GM10266 (cell line): Measurements from ENCODE around the gene TBRG4.

Experiments used
- DNase-seq: peaks from one replicate; pipeline ENCODE4 v3.0.0; 2012; ENCODE audit errors: extremely low spot score
- TF ChIP-seq, protein P1 (sequence below): IDR thresholded peaks from 2 replicates; pipeline ENCODE4 v1.5.1; 2012; ENCODE audit warnings: mild to moderate bottlenecking, low read depth; ENCODE audit not compliant: control insufficient read depth, insufficient read depth; ENCODE audit errors: missing control alignments

TBRG4 gene

DNA sequence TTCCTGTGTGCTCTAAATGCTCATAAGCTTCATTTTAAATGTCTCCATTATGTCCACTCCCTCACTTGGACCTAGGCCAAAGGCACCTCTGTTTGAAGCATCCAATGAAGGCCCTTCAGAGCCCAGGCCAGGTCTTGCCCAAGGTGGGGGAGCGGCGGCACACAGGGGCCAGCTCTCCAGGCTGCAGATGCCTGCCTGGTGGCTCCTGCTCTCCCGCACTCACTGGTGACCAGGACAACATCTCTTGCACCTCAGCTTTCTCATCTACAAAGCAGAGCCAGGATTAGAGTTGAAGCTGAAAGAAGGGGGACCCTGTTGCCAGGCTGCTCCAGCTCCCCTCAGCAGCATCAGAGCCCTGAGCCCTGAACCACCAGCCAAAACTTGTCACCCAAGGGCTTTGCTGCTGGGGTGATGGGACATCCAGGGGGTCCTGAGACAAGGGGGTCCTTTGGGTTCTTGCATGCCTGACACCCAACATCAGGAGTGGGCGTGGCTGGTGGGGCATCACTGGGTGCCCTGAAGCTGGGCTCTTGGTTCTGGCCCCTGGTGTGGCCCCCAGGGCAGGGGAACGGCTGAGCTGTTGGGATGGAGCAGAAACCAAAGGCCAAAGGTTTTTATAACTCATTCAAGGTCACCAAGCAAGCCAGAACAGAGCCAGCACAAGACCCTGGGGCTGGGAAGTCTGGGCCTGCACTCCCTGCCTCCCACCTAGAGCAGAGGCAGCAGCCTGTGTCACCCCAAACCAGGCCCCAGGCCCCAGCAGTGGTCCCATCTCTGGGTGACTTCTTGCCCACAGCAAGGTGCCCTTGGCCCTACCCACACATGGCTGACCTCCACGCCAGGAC is 24.0 kb downstream of the TBRG4 start:
- no peak for DNase-seq
- TF ChIP-seq, protein P1, sequence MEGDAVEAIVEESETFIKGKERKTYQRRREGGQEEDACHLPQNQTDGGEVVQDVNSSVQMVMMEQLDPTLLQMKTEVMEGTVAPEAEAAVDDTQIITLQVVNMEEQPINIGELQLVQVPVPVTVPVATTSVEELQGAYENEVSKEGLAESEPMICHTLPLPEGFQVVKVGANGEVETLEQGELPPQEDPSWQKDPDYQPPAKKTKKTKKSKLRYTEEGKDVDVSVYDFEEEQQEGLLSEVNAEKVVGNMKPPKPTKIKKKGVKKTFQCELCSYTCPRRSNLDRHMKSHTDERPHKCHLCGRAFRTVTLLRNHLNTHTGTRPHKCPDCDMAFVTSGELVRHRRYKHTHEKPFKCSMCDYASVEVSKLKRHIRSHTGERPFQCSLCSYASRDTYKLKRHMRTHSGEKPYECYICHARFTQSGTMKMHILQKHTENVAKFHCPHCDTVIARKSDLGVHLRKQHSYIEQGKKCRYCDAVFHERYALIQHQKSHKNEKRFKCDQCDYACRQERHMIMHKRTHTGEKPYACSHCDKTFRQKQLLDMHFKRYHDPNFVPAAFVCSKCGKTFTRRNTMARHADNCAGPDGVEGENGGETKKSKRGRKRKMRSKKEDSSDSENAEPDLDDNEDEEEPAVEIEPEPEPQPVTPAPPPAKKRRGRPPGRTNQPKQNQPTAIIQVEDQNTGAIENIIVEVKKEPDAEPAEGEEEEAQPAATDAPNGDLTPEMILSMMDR, result no peak

DNA sequence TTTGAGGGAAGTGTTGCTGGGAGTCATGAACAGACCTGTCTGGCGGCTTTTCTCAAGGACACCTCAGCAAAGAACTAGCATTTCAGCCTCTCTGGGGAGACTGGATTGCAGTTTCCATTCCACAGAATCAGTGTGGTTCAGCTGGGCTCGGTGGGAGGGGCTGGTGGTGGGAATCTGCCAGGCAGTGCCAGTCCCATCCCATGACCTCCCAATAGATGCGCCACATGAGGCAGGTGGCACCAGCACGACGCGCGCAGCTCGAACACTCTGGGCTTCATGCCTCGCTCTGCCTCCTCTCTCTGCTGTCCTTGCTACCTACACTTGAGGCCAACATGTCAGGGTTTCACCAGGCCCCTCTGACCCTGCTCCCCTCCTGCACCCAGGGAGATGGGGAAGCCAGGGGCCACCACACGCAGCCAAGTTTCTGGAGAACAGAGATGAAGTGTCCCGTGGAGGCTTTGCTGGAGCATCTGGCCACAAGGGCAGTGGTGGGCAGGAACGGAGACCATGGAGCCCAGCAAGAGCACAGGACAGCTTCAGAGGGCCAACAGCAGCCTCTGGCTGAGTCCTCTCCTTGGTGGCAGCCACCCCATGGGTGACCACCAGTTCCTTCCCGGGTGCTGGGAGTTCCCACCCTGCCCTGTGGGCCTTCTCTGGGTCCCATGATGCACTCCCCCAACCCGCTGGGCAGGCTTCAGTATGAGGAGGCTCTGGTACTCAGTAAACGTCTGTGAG is 25.0 kb downstream of the TBRG4 start:
- TF ChIP-seq, protein P1, result no peak
- DNase-seq, result no peak

DNA sequence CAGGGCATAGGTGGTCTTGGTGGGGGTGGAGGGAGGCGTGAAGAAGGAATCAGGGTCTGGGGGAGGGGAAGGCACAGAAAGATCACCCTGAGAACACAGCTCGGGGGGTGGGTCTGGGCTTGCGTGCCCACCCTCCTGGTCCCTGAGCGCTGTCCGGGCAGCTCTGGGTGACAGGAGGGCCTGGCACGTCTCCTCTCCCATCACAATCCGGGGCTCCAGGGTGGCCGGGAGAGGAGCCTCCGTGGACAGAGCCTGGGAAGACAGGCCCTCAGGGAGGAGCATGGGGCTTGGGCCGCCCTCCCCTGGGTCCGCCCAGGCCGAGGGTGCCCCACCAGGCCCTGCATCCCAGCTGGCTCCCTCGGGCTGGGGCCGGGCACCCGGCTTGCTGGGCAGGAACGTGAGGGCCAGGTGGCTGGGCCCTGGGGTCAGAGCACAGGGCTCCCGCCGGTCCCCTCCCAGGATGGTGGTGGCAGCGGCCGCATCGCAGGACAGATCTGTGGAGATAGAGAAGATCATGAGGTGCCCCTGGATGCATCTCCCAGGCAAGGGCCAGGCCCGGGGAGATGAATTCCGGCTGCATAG is 25.8 kb downstream of the TBRG4 start:
- DNase-seq, result no peak

DNA sequence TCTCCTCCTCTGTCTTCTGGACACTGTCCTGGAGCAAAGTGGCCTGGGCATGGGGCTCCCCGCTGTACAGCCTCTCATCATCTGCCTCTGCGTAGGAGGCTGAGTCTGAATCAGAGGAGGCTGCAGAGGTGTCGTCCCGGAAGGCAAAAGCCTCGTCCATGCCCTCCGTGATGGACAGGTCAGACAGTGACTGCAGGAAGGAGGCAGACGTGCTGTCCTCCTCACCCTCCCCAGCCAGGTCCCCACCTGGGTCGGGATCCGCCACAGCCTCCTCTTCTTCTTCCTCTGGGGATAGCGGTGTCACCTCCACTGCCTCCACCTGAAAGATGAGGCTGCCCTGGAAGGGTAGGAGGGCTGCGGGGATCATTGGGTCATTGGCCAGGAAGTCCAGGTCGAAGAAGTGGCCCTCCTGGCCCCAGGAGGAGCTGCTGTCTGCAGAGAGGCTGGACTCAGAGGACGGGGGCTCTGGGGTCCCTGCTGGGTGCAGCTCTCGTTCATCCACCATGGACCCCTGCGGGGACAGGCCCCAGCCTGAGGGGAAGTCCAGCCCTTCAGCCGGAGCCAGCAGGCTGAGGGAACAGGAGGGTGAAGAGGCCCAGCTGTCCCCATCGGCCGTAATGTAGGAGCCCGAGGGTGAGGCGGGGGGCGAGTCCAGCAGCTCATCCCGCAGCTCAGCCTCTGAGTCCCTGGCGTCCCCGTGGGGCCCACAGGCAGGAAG is 26.4 kb downstream of the TBRG4 start:
- DNase-seq, result no peak
- TF ChIP-seq, protein P1, result no peak

More for the DNA sequence above, 25.8 kb downstream of the TBRG4 start:
- TF ChIP-seq, protein P1, result no peak

DNA sequence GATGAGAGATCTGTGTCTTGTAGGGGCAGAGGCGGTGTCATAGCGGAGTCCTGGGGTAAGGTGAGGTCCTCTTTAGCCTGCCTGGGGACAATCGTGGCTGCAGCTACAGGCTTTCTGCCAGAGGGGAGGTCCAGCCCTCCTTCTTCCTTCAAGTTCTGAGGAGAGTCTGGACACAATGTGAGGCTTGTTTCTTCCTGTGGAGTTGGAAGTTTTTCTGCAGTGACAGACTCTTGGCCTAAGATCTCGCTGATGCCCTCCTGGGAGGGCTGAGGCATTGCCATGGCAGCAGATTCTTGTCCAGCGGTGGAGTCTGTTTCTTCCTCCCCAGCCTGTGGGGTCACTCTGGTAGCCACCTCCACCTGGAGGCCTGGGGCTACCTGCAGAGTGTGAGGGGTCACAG is 27.2 kb downstream of the TBRG4 start:
- DNase-seq, result no peak
- TF ChIP-seq, protein P1, result no peak

GRCh38 chr7:45082831-45083331 is 28.6 kb downstream of the TBRG4 start:
- TF ChIP-seq, protein P1, result no peak
- DNase-seq, result no peak
